Measurements from ENCODE around the gene TFF2.

Gene TFF2

GRCh38 chr21:42376338-42376982 is 25.7 kb upstream of the TFF2 start:
- H3K4me2 ChIP-seq (ENCODE audit: low read length) = no peak overlapping the region

DNA sequence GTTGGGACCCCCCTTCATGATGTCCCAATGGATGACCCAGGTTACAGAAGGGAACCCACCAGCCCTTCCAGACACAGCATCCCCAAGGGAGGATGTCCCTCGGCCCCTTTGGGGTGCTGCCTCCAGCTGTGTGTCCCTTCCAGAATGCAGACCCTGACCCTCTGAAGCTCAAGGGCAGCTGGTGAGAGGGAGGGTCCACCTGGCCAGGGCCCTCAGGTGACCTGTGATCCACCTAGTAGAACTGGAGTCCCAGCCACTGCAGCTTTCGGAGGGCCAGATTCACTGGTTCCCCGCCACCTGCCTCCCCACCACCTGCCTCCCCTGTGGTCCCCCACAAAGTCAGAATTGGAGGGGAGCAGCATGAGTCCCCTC is 25.2 kb upstream of the TFF2 start:
- Histone ChIP-seq H3K79me1 (ENCODE audit: low read length) (no peaks in the 10 kb centered on the region), H2BK15ac (replicated peaks; ENCODE audit: low read depth) (no peak overlapping the region), H2AK5ac (ENCODE audit: low read length) (no peak overlapping the region), H3K18ac (ENCODE audit: low read length) (no peak overlapping the region), H3K23ac (ENCODE audit: low read length) (no peak overlapping the region), H4K8ac (ENCODE audit: low read depth, low read length) (no peak overlapping the region), H2BK120ac (ENCODE audit: low read depth, low read length) (no peak overlapping the region), H3K56ac (ENCODE audit: low read length) (no peak overlapping the region), H3K36me3 (ENCODE audit: control insufficient read depth, insufficient read depth, low read length) (no peaks in the 10 kb centered on the region), H3K27me3 (ENCODE audit: insufficient read depth, low read length, poor library complexity) (no peaks in the 10 kb centered on the region), H3K4me2 (ENCODE audit: low read length) (no peak overlapping the region), H3K4ac (ENCODE audit: low read depth, low read length) (no peak overlapping the region), H3K9ac (ENCODE audit: low read length) (no peak overlapping the region), H3K4me3 (ENCODE audit: low read length) (no peak overlapping the region), H4K5ac (ENCODE audit: low read length) (no peak overlapping the region), H2BK5ac (ENCODE audit: low read length) (no peak overlapping the region), H3K79me2 (ENCODE audit: control insufficient read depth, insufficient read depth, low read length) (no peaks in the 10 kb centered on the region), H3K27ac (ENCODE audit: low read depth, low read length) (no peak overlapping the region), H3K4me1 (ENCODE audit: control insufficient read depth, low read depth, low read length) (no peaks in the 10 kb centered on the region)
- DNase-seq = no peak
- WGBS (ENCODE audit: extremely low coverage, insufficient coverage, low lambda C conversion rate) = no CpG with 5 or more reads among the region's 3 CpGs

More at GRCh38 chr21:42376338-42376982, 25.7 kb upstream of the TFF2 start:
- Histone ChIP-seq H3K9ac (ENCODE audit: low read length) (no peak overlapping the region), H2BK120ac (ENCODE audit: low read depth, low read length) (no peak overlapping the region), H3K23ac (ENCODE audit: low read length) (no peak overlapping the region), H3K27me3 (ENCODE audit: insufficient read depth, low read length, poor library complexity) (no peaks in the 10 kb centered on the region), H4K8ac (ENCODE audit: low read depth, low read length) (no peak overlapping the region), H3K4me1 (ENCODE audit: control insufficient read depth, low read depth, low read length) (no peaks in the 10 kb centered on the region), H4K5ac (ENCODE audit: low read length) (no peak overlapping the region), H3K18ac (ENCODE audit: low read length) (no peak overlapping the region), H3K79me1 (ENCODE audit: low read length) (no peaks in the 10 kb centered on the region), H3K27ac (ENCODE audit: low read depth, low read length) (no peak overlapping the region), H3K79me2 (ENCODE audit: control insufficient read depth, insufficient read depth, low read length) (no peaks in the 10 kb centered on the region), H2BK5ac (ENCODE audit: low read length) (no peak overlapping the region), H3K4me3 (ENCODE audit: low read length) (no peak overlapping the region), H3K56ac (ENCODE audit: low read length) (no peak overlapping the region), H3K36me3 (ENCODE audit: control insufficient read depth, insufficient read depth, low read length) (no peaks in the 10 kb centered on the region), H2BK15ac (replicated peaks; ENCODE audit: low read depth) (no peak overlapping the region), H2AK5ac (ENCODE audit: low read length) (no peak overlapping the region), H3K4ac (ENCODE audit: low read depth, low read length) (no peak overlapping the region)
- DNase-seq = no peak
- WGBS (ENCODE audit: extremely low coverage, insufficient coverage, low lambda C conversion rate) = no CpG with 5 or more reads among the region's 32 CpGs

- Histone ChIP-seq H3K23ac (ENCODE audit: low read length) (no peak overlapping the region), H3K79me2 (ENCODE audit: control insufficient read depth, insufficient read depth, low read length) (no peaks in the 10 kb centered on the region), H3K56ac (ENCODE audit: low read length) (no peak overlapping the region), H3K18ac (ENCODE audit: low read length) (no peak overlapping the region), H2BK120ac (ENCODE audit: low read depth, low read length) (no peak overlapping the region), H3K4ac (ENCODE audit: low read depth, low read length) (no peak overlapping the region), H4K8ac (ENCODE audit: low read depth, low read length) (no peak overlapping the region), H3K79me1 (ENCODE audit: low read length) (no peaks in the 10 kb centered on the region), H2BK5ac (ENCODE audit: low read length) (no peak overlapping the region), H2AK5ac (ENCODE audit: low read length) (no peak overlapping the region), H2BK15ac (replicated peaks; ENCODE audit: low read depth) (no peak overlapping the region), H3K4me2 (ENCODE audit: low read length) (no peak overlapping the region), H3K4me1 (ENCODE audit: control insufficient read depth, low read depth, low read length) (no peaks in the 10 kb centered on the region), H4K5ac (ENCODE audit: low read length) (no peak overlapping the region), H3K9ac (ENCODE audit: low read length) (no peak overlapping the region), H3K27me3 (ENCODE audit: insufficient read depth, low read length, poor library complexity) (no peaks in the 10 kb centered on the region), H3K36me3 (ENCODE audit: control insufficient read depth, insufficient read depth, low read length) (no peaks in the 10 kb centered on the region), H3K27ac (ENCODE audit: low read depth, low read length) (no peak overlapping the region), H3K4me3 (ENCODE audit: low read length) (no peak overlapping the region)
- WGBS (ENCODE audit: extremely low coverage, insufficient coverage, low lambda C conversion rate) = no CpG with 5 or more reads among the region's 11 CpGs
- no peak for DNase-seq
These were observed 24.7 kb upstream of the TFF2 start for GRCh38 chr21:42375506-42375905.

DNA sequence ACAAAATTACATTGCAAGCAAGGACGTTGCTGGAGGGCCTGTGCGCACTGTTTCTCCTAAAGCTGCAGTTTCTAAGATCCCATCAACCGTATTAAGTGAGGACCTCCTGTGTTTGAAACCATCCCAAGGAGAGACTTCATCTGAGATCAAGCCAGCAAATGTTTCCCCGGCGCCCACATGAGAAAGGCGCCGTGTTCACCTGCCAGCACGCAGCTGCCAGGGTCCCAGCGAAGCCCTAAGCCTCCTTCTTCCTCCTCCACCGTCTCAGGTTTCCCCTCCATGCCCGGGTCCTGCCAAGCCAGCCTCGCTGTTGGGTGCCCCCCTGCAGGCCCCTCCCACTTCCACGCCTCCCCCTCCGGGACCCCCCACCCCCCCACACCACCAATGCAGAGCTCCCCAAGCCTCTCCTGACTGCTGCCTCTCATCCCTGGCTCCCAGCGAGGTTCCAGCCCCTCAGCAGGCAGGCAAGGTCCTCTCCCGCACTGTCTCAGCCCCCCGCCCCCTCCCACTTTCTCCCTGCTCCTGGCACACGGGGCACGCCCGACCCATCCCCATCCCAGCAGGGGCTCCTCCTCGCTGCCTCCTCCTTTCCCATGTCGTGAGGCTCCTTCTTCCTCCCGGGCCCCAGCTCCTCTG is 24.2 kb upstream of the TFF2 start:
- Histone ChIP-seq H3K79me1 (ENCODE audit: low read length) (no peaks in the 10 kb centered on the region), H3K36me3 (ENCODE audit: control insufficient read depth, insufficient read depth, low read length) (no peaks in the 10 kb centered on the region), H3K79me2 (ENCODE audit: control insufficient read depth, insufficient read depth, low read length) (no peaks in the 10 kb centered on the region), H3K4ac (ENCODE audit: low read depth, low read length) (no peak overlapping the region), H3K27me3 (ENCODE audit: insufficient read depth, low read length, poor library complexity) (no peaks in the 10 kb centered on the region), H3K4me2 (ENCODE audit: low read length) (no peak overlapping the region), H4K8ac (ENCODE audit: low read depth, low read length) (no peak overlapping the region), H2BK120ac (ENCODE audit: low read depth, low read length) (no peak overlapping the region), H3K27ac (ENCODE audit: low read depth, low read length) (no peak overlapping the region), H3K9ac (ENCODE audit: low read length) (no peak overlapping the region), H2BK15ac (replicated peaks; ENCODE audit: low read depth) (no peak overlapping the region), H3K56ac (ENCODE audit: low read length) (no peak overlapping the region), H4K5ac (ENCODE audit: low read length) (no peak overlapping the region), H3K23ac (ENCODE audit: low read length) (no peak overlapping the region), H3K4me3 (ENCODE audit: low read length) (no peak overlapping the region), H2AK5ac (ENCODE audit: low read length) (no peak overlapping the region), H3K18ac (ENCODE audit: low read length) (no peak overlapping the region), H3K4me1 (ENCODE audit: control insufficient read depth, low read depth, low read length) (no peaks in the 10 kb centered on the region), H2BK5ac (ENCODE audit: low read length) (no peak overlapping the region)
- no CpG with 5 or more reads among the region's 23 CpGs for WGBS (ENCODE audit: extremely low coverage, insufficient coverage, low lambda C conversion rate)
- no peak for DNase-seq

- Histone ChIP-seq H2BK5ac (ENCODE audit: low read length) (no peak overlapping the region), H3K23ac (ENCODE audit: low read length) (no peak overlapping the region), H3K4me1 (ENCODE audit: control insufficient read depth, low read depth, low read length) (no peaks in the 10 kb centered on the region), H3K18ac (ENCODE audit: low read length) (no peak overlapping the region), H4K5ac (ENCODE audit: low read length) (no peak overlapping the region), H3K36me3 (ENCODE audit: control insufficient read depth, insufficient read depth, low read length) (no peaks in the 10 kb centered on the region), H4K8ac (ENCODE audit: low read depth, low read length) (no peak overlapping the region), H3K27ac (ENCODE audit: low read depth, low read length) (no peak overlapping the region), H3K56ac (ENCODE audit: low read length) (no peak overlapping the region), H2BK15ac (replicated peaks; ENCODE audit: low read depth) (no peak overlapping the region), H3K4me2 (ENCODE audit: low read length) (no peak overlapping the region), H3K79me1 (ENCODE audit: low read length) (no peaks in the 10 kb centered on the region), H2AK5ac (ENCODE audit: low read length) (no peak overlapping the region), H3K27me3 (ENCODE audit: insufficient read depth, low read length, poor library complexity) (no peaks in the 10 kb centered on the region), H2BK120ac (ENCODE audit: low read depth, low read length) (no peak overlapping the region), H3K4me3 (ENCODE audit: low read length) (no peak overlapping the region), H3K4ac (ENCODE audit: low read depth, low read length) (no peak overlapping the region), H3K9ac (ENCODE audit: low read length) (no peak overlapping the region), H3K79me2 (ENCODE audit: control insufficient read depth, insufficient read depth, low read length) (no peaks in the 10 kb centered on the region)
- WGBS (ENCODE audit: extremely low coverage, insufficient coverage, low lambda C conversion rate) = 100% methylated on average over 1 of the region's 7 CpGs
- DNase-seq = no peak
These were observed 23.7 kb upstream of the TFF2 start for GRCh38 chr21:42374457-42374856.
